HG03342 (cell line): ENCODE data around the gene FTO.

Experiments used
- ATAC-seq: cut with Tn5 transposase; IDR thresholded peaks from one replicate; pipeline ENCODE4 v1.9.1; 2021; ENCODE audit warnings: mild to moderate bottlenecking, moderate library complexity; ENCODE audit not compliant: unreplicated experiment

The FTO gene

GRCh38 chr16:53955221-53955875 is 251.4 kb downstream of the FTO start:
- no peak for ATAC-seq

DNA sequence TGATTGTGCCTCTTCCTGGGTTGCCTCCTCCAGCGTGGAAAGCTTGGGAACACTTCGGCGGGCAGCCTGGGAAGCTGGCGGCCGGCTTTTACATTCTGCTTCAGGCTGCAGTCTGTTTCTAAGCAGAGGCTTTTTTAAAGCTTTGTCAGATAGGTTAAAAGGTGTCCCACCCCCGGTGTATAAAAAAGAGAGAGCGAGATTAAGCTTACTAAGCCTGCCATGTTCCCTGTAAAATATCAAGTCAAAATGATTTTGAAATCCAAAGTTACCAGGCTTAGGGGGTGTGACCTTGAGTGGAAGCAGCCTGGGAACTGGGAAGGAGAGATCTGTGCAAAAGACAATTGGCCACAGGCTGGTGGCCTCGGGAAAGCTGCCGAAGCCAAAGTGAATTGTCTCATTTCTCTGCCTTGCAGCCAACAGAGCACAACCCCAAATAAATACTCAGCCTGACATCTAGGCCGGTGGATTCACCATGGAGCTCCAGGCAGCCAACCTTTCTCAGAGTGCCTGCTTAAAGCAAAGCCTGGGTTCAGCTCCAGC is 254.5 kb downstream of the FTO start:
- ATAC-seq, result no peak

DNA sequence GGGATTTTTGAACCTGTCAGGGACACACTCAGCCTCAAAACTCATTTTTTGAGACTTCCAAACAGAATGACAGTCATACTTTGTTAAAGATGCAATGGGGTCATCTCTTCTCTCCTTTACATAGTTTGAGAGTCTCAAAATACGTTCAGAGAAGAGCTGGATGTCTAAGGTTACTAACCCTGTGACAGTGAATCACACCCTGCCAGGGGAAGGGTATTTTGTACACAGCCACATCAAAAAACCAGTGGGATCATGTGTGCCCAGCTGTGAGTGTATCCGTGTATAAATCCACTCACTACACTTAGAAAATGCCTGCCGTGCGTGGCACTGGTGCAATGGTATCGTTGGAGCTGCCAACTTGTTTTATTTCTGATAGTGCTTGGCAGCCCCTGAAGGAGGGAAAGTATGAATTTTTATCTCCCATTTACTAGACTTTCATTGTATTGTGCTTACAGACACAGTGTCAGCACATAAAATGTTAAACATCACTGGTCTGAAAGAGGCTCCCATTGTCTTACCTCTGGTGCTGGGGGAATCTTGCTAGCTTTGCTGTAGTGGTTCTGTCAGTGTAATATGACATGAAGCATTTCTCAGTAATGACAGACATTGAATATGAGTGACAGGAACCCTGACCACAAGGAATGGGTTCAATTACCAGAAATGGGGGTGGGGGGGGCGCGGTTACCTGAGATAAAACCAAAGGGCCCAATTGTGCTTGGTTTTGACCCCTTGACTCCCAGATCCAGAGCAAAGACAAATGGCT is 256.3 kb downstream of the FTO start:
- no peak for ATAC-seq

GRCh38 chr16:53960954-53961616 is 257.1 kb downstream of the FTO start:
- no peak for ATAC-seq

DNA sequence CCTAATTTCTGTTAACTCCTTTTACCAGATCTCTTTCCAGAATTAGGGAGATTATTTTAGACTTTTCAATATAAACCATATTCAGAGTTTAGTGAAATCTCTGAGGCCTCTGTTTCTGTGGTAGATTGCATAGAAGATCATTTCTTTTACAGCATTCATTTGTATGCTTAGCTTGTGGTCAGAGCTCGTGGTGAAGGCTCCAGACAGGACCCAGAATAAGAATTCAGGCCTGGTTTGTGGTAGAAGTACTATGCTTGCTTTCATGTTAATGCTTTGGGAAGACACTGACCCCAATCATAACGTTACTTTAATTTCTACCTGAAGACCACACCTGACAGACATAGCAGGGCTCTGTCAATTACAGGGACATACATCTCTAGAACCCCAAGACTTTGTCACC is 258.1 kb downstream of the FTO start:
- ATAC-seq, result no peak

GRCh38 chr16:53964145-53964790 is 260.3 kb downstream of the FTO start:
- no peak for ATAC-seq

DNA sequence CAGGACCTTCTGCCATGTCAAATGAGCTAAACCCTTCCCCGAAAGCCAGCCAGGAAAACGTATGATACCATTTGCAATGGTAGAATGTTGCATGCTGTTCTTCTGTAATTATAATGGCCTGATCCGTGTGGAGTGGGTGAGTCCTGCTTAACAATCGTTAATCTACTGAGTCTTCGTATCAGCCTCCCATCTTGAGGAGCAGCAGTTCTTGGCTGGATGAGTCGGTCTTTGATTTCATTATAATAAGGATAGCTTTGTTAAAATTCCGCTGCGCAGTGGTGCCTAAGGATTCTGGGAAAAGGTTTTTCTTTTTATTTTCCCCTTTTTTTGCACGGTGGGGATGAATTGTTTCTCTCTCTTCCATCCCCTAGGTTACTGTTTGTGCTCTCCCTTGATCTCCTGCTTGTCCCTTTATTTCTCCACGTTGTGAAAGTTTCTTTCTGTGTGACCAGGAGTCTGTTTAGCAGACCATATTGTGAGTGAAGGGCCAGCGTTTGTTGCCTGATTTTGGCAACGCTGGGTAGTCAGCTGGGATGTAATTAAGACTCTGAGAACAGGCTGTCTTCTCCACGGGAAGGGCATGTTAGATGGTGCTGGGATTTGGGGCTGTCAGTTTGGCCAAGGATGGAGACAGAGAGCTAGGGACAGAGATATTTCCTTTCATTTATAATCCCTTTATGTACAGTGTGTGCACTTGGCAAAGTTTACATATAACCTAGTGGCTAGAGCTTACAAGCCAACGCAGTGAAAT is 263.0 kb downstream of the FTO start:
- no peak for ATAC-seq

DNA sequence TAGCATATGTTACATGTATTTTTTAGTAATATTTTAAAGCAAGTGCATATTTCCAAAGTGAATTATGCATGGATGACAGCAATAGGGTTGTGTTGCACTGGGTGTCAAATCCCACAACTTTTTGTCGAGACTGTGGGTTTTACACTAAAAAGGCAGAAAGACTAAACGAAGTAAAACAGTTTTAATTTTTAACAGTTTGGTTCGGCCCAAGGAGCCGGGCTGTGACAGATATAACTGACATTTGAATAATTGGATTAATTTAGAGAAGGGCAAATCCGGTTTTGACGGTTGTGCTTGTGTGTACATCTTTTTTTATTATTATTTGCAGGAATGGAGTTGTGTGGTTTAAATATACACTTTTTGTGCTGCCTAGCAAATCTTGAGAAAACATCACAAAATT is 263.6 kb downstream of the FTO start:
- ATAC-seq, result no peak

- ATAC-seq, result no peak
These were observed 264.5 kb downstream of the FTO start for GRCh38 chr16:53968454-53968853.

DNA sequence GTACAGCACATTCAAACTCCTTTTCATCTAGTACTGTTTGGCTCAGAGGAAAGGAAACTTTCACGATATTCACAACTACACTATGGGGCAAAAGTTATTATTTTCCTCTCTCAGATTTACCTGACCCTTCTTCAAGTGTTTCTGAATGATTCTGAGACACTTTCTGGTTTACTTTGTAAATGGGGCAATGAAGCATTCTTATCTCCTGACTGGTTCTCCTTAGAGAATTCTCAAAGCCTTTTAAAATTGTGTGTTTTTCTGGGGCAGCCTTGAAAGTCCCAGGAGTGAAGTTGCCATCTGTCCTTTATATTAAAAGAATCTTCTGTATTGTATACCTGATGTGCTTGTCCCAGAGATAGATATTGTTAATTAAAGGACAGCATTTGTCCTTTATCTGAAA is 264.9 kb downstream of the FTO start:
- ATAC-seq, result no peak

DNA sequence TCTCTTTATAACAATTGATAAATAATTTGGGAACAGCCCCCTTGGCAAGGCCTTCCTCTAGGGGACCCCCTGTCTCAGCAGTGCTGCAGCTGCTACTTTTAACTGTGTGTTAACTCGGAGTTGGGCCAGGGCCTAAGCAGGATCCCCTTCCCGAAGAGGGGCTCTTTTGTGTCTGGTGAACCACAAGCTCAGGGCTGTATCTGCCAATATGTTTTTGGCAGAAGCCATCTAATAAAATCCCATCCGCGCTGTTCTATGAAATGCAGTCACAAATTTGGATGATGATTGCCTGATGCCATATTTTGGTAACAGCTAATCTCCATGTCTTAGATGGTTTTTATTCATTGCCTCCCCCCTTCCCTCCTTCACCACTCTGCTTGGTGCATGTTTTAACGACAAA is 267.7 kb downstream of the FTO start:
- no peak for ATAC-seq

- ATAC-seq, result no peak
These were observed 269.1 kb downstream of the FTO start for GRCh38 chr16:53973021-53973420.

DNA sequence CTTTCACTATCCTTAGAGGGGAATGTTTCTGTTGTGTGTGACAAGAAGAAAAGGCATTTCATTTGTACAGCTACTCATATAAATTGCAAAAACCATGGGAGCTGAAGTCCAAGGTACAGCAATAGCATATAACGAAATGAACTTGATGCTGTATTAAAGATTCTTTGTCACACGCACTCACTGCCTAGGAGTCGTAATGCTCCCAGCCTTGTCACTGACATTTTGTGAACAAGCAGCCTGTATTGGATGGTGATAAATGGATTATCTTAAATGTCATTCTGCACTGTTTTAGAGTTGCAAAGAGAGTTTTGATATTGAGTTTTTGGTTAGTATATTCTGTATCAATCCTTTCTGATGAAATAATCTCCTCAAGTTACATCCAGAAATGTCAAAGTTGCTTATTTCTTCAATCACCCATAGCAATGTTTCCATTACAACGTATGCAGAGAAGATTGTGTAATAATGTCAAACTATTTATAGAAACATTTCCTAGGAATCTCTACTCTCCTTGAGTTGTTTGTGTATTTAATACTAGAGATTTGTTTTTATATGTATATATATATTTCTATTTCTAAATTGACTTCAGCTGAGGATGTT is 270.6 kb downstream of the FTO start:
- ATAC-seq, result no peak

DNA sequence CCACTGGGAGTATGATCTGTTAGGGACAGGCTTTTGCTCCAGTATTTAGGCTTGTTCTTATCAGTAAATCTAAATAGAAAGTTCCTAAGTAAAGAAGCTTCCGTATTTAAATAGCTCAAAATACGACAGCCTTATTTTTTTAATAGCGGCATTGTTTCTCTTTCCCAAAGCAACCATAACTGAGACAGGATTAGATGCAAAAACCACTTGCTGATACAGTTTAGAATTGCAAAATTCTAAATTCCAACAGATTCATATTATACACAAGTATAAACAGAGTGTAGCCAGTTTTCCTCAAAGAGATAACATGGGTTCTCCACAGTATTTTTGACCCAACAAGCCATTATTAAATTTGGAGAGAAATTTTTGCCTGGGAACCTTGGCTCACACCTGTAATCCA is 276.7 kb downstream of the FTO start:
- ATAC-seq, result no peak

DNA sequence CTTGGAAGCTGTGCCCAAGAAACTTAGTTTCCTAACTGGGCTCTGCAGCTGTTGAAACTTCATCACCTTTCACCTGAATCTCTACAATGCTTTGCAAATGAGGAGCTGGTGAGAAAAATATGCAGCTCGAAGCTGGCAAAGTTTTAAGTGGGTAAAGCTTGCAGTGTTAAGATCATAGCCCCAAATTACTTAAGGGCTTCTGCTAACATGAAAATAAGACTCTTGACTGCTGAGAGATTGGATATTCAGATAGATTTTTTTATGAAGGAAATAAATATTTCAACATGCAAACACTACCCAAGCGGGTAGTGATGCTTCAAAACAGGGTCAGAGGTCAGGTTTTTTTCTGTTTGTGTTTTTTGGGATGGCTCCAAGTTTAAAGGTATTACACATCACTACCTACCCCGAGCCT is 278.7 kb downstream of the FTO start:
- no peak for ATAC-seq

DNA sequence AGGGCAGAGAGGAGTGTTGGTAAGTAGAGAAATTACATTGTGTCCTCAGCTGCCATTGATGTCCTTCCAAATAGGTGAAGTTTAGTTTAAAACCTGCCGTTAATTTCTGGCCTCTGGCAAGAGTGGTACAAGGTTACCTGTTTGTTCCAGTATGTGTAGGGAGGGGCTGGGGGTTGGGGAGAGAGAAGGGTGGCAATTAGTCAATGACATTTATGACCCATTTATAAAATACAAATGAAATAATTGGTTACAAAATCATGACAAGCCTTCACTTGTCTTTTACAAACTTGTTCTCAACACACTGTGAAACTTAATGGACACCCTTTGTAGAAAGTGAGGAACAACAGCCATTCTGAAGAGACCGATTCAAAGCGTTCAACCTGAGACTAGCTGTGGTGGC is 281.0 kb downstream of the FTO start:
- ATAC-seq, result no peak

DNA sequence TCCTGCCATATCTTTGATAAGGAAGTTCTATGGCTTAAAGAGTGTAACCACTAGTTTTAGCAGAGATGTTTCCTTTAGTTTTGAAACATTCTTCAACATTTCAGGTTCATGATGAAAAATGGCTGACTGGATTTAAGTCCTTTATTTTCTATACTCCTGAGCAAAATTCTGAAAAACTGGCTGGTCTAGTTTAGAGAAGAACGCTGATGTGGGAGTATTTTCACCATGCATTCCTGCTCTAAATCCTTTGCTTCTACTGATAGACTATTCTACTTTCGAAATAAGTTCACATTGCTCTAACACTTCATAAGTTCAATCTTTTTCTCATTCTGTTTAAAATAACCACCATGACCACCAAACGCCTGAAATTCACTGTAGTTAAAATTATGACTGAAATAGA is 281.9 kb downstream of the FTO start:
- ATAC-seq, result no peak

DNA sequence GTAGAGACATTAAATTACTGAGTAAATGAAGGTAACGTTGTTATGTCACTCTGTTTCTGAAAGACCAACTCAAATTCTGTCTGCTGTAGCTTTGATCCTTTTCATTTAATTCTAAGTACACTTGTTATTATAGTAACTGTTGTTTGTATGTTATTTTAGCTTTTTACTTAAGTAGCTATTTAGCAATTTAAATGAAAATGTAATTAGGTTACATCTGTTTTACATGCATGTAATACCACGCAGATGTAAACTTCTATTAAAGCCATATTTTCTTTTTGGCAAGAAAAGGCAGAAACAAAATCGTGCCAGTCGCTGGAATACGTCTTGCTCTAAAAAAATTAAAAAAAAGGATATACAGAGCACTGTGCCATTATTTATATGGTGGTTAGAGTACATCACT is 282.8 kb downstream of the FTO start:
- ATAC-seq, result no peak

DNA sequence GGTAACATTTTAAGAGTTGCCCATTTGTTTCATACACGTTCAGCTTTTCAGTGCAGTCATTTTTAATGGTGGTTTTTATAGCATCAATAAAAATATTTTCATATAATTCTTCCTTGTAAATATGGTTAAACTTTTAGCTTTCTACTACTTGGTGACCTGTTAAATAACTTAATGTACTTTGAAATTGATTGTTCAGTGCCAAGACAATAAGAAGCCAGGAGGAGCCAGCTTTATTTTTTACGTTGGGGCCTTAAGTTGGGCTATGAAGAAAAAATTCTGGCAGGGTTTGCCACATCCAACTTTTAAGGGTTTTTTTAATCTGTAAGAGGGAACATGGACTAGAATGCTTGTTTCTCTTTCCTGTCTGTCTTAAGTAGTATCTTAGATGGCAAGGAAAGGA is 284.2 kb downstream of the FTO start:
- no peak for ATAC-seq

- ATAC-seq, result no peak
These were observed 285.6 kb downstream of the FTO start for GRCh38 chr16:53989597-53989996.
